K562 (cell line): Measurements from ENCODE around the gene MUC22. TPM values are rescaled to one million over a fixed set of nuclear protein-coding genes. Genes with fewer than 3 reads are reported as not detected.

Source experiments
- ATAC-seq: fragments of 200-7000 bp; cut with Tn5 transposase; 3 replicates; pipeline ENCODE4 v1.9.1; 2020; ENCODE audit warnings: moderate library complexity
- BruUV-seq: library from RNA; stranded (reverse); fragments of 400-500 nt; replicated peaks from 2 replicates; lab custom pipeline; 2021; lab: Mats Ljungman, UMichigan
- CTCF ChIA-PET: fragments of 300-600 bp; formaldehyde crosslinking; extraction: SDS; loops from one replicate; lab custom pipeline; 2021; ENCODE audit warnings: low intra/inter-chr PET ratio; lab: Yijun Ruan, JAX
- POLR2A ChIA-PET: fragments of 300-600, 350-650 bp; sonication (Branson Sonifier 250); formaldehyde crosslinking; extraction: SDS; loops from one replicate; lab custom pipeline; 2021; ENCODE audit warnings: antibody characterized with exemption, inconsistent platforms; lab: Yijun Ruan, JAX
- DNase-seq, 4 experiments: peaks; one replicate each; pipeline versions ENCODE4 v3.0.0 to v3.0.0-alpha.2; 2011 to 2018; ENCODE audit warnings: low spot score in 3 of 4, mixed read lengths in 3 of 4; ENCODE audit errors: extremely low read depth in 1 of 4
- FAIRE-seq: peaks from 2 replicates; lab custom pipeline; 2011; peaks lifted over from hg19 to GRCh38; lab: Jason Lieb, UNC
- H2AFZ ChIP-seq: 2 replicates; pipeline ENCODE4 v1.6.0; 2011; ENCODE audit warnings: low read depth, low read length, control low read depth, inconsistent platforms
- H3K27ac ChIP-seq: fragments of 200-600 bp; 3 replicates; pipeline ENCODE4 v1.8.0; 2011; ENCODE audit warnings: low read depth, mild to moderate bottlenecking, control low read depth, inconsistent platforms, low read length, moderate library complexity, mixed read lengths; ENCODE audit errors: extremely low read depth
- H3K27me3 ChIP-seq, 2 experiments: fragments of 300-600 bp in 1 of 2; 2 replicates in 1 of 2; 3 replicates in 1 of 2; pipeline versions ENCODE4 v1.6.0 to v1.8.0; 2011; ENCODE audit warnings: inconsistent platforms in 2 of 2, low read length in 2 of 2, mild to moderate bottlenecking in 1 of 2, mixed read lengths in 1 of 2, moderate library complexity in 1 of 2; ENCODE audit not compliant: control insufficient read depth in 2 of 2, insufficient read depth in 2 of 2
- H3K36me3 ChIP-seq: fragments of 300-600 bp; 3 replicates; pipeline ENCODE4 v1.8.0; 2011; ENCODE audit warnings: mild to moderate bottlenecking, low read length, inconsistent platforms; ENCODE audit not compliant: control insufficient read depth, insufficient read depth
- H3K4me1 ChIP-seq, 2 experiments: fragments of 200-600 bp in 1 of 2; replicated peaks in 1 of 2; 2 replicates in 1 of 2; 3 replicates in 1 of 2; pipeline versions ENCODE4 v1.5.1 to v1.8.0; 2011; ENCODE audit warnings: inconsistent platforms in 2 of 2, low read length in 2 of 2, mild to moderate bottlenecking in 1 of 2, mixed read lengths in 1 of 2, moderate library complexity in 1 of 2; ENCODE audit not compliant: control insufficient read depth in 2 of 2, insufficient read depth in 2 of 2
- H3K4me2 ChIP-seq: 2 replicates; pipeline ENCODE4 v1.6.1; 2011; ENCODE audit warnings: low read length, control low read depth, inconsistent platforms, mixed read lengths; ENCODE audit not compliant: insufficient read depth
- H3K4me3 ChIP-seq: fragments of 200-600 bp; sonication (generic), shearing (Covaris generic); 2 replicates; pipeline ENCODE4 v1.5.1; 2016; ENCODE audit warnings: control low read depth, inconsistent platforms
- H3K79me2 ChIP-seq: fragments of 200-600 bp; 3 replicates; pipeline ENCODE4 v1.8.0; 2011; ENCODE audit warnings: low read length, inconsistent platforms; ENCODE audit not compliant: control insufficient read depth, insufficient read depth
- H3K9ac ChIP-seq, 2 experiments: 2 replicates each; pipeline versions ENCODE4 v1.6.0 to v1.6.1; 2011; ENCODE audit warnings: low read depth in 2 of 2, low read length in 2 of 2, control low read depth in 1 of 2, inconsistent platforms in 1 of 2, mild to moderate bottlenecking in 1 of 2, mixed read lengths in 1 of 2; ENCODE audit not compliant: insufficient read depth in 1 of 2
- H3K9me1 ChIP-seq: one replicate; pipeline ENCODE4 v1.6.0; 2011; ENCODE audit warnings: inconsistent platforms, mild to moderate bottlenecking, low read length, moderate library complexity; ENCODE audit not compliant: control insufficient read depth, insufficient read depth
- H3K9me3 ChIP-seq: replicated peaks from 2 replicates; pipeline ENCODE4 v1.5.1; 2011; ENCODE audit warnings: low read depth, low read length, inconsistent platforms; ENCODE audit not compliant: control insufficient read depth, insufficient read depth
- H4K20me1 ChIP-seq: replicated peaks from 2 replicates; pipeline ENCODE4 v1.6.1; 2011; ENCODE audit warnings: low read length, inconsistent platforms, mixed read lengths; ENCODE audit not compliant: control insufficient read depth, insufficient read depth
- U2AF2 ChIP-seq: fragments of 200-400 bp; formaldehyde crosslinking; optimal IDR thresholded peaks from 2 replicates; pipeline ENCODE3; 2017; ENCODE audit warnings: low read depth, mild to moderate bottlenecking, low read length
- WGBS: fragments of 100-300 bp; shearing (Covaris generic); methylation state at CpG from one replicate; pipeline ENCODE4 v1.1.6; 2016; ENCODE audit warnings: low coverage, mixed read lengths; ENCODE audit not compliant: insufficient coverage; ENCODE audit errors: missing lambda C conversion rate; 5-methylcytosine and 5-hydroxymethylcytosine counted together
- in situ Hi-C: fragments of 300-500 bp; cut with MboI; formaldehyde crosslinking; loops from 4 replicates; pipeline ENCODE4 v1.15.0; 2018; ENCODE audit warnings: inconsistent platforms, mixed read lengths
- intact Hi-C: fragments of 100-400 bp; cut with micrococcal nuclease; formaldehyde crosslinking; loops from 2 replicates; pipeline ENCODE4 v1.14.2; 2022
- polyA plus RNA-seq, 8 experiments: library from polyadenylated mRNA; depleted of rRNA in 4 of 8; stranded (reverse) in 5 of 8; unstranded in 3 of 8; fragments of >200 nt; fragmentation: Nextera tagmentation in 2 of 8; fragmentation: Illumina TruSeq in 1 of 8; extraction: Ambion mirVana in 2 of 8; extraction: Trizol in 1 of 8; gene quantifications; 2 replicates each; pipeline versions ENCODE4 v1.2.1 to v1.2.3, GENCODE V29; 2011 to 2014; ENCODE audit warnings: inconsistent platforms in 1 of 8, missing spikeins in 1 of 8
- total RNA-seq, 7 experiments: library from RNA; depleted of rRNA in 6 of 7; stranded (reverse); fragments of >200 nt in 6 of 7; fragmentation: Illumina TruSeq in 2 of 7; extraction: Trizol in 2 of 7; gene quantifications; 2 replicates each; pipeline versions ENCODE4 v1.2.1 to v1.2.3, GENCODE V29; 2011 to 2021; ENCODE audit warnings: low replicate concordance in 1 of 7
- TF ChIP-seq, protein P1 (sequence below), 2 experiments: fragments of 450-650 bp; IDR thresholded peaks; 2 replicates each; pipeline ENCODE4 v1.6.1; 2018; ENCODE audit warnings: mild to moderate bottlenecking in 2 of 2, low read depth in 1 of 2; ENCODE audit not compliant: partially characterized antibody in 2 of 2
- TF ChIP-seq, protein P2 (sequence below): fragments of 250-450 bp; sonication (Bioruptor Pico); IDR thresholded peaks from 2 replicates; pipeline ENCODE4 v1.4.0; 2020; ENCODE audit warnings: borderline replicate concordance
- TF ChIP-seq, protein P3 (sequence below): IDR thresholded peaks from 2 replicates; pipeline ENCODE4 v1.6.1; 2016; ENCODE audit warnings: missing genetic modification characterization, missing compliant biosample characterization

MUC22 gene
- total and polyA plus RNA-seq, 9 of the 15 experiments (the other 6 are each of a cell fraction or from before 2014, with no cell fraction given), result 0.01 to 0.03 TPM; not detected in 7

- TF ChIP-seq, protein P1, sequence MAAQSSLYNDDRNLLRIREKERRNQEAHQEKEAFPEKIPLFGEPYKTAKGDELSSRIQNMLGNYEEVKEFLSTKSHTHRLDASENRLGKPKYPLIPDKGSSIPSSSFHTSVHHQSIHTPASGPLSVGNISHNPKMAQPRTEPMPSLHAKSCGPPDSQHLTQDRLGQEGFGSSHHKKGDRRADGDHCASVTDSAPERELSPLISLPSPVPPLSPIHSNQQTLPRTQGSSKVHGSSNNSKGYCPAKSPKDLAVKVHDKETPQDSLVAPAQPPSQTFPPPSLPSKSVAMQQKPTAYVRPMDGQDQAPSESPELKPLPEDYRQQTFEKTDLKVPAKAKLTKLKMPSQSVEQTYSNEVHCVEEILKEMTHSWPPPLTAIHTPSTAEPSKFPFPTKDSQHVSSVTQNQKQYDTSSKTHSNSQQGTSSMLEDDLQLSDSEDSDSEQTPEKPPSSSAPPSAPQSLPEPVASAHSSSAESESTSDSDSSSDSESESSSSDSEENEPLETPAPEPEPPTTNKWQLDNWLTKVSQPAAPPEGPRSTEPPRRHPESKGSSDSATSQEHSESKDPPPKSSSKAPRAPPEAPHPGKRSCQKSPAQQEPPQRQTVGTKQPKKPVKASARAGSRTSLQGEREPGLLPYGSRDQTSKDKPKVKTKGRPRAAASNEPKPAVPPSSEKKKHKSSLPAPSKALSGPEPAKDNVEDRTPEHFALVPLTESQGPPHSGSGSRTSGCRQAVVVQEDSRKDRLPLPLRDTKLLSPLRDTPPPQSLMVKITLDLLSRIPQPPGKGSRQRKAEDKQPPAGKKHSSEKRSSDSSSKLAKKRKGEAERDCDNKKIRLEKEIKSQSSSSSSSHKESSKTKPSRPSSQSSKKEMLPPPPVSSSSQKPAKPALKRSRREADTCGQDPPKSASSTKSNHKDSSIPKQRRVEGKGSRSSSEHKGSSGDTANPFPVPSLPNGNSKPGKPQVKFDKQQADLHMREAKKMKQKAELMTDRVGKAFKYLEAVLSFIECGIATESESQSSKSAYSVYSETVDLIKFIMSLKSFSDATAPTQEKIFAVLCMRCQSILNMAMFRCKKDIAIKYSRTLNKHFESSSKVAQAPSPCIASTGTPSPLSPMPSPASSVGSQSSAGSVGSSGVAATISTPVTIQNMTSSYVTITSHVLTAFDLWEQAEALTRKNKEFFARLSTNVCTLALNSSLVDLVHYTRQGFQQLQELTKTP (IDR thresholded peaks at IDR 0.05; ENCODE audit: low read depth in 1 of 2, partially characterized antibody in 2 of 2), result no peak
Measured at GRCh38 chr6:31031095-31031494, 20.8 kb downstream of the MUC22 start (continued).

DNA sequence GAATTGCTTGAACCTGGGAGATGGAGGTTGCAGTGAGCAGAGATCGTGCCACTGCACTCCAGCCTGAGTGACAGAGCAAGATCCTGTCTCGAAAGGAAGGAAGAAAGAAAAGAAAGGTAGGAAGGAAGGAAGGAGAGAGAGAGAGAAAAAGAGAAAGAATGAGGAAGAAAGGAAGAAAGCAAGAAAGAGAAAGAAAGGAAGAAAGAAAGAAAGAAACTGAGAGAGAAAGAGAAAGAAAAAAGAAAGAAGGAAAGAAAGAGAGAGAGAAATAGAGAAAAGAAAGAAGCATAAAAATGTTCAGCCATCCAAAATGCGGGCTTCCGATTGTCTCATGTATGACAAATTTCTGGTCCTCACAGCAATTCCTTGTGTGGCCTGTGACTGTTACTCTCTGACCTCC lies 22.8 kb downstream of the MUC22 start:
- Histone ChIP-seq H2AFZ (no peak overlapping the region), H3K4me1 (no peaks in the 10 kb centered on the region), H3K4me3 (no peak overlapping the region), H3K9me1 (no peaks in the 10 kb centered on the region), H4K20me1 (no peaks in the 10 kb centered on the region), H3K9ac (no peak overlapping the region), H3K27ac (no peak overlapping the region), H3K36me3 (no peaks in the 10 kb centered on the region), H3K9me3 (no peaks in the 10 kb centered on the region), H3K27me3 (peaks cover 44 to 60% of the 10 kb centered on the region in 2 experiments), H3K4me2 (no peak overlapping the region), H3K79me2 (no peaks in the 10 kb centered on the region)
- no peak for FAIRE-seq
- DNase-seq, result no peak
- in situ Hi-C loops (no loop called here), intact Hi-C loops (no loop called here)
- 4% methylated on average over 4 of the region's 4 CpGs for WGBS
- TF ChIP-seq, protein P2, sequence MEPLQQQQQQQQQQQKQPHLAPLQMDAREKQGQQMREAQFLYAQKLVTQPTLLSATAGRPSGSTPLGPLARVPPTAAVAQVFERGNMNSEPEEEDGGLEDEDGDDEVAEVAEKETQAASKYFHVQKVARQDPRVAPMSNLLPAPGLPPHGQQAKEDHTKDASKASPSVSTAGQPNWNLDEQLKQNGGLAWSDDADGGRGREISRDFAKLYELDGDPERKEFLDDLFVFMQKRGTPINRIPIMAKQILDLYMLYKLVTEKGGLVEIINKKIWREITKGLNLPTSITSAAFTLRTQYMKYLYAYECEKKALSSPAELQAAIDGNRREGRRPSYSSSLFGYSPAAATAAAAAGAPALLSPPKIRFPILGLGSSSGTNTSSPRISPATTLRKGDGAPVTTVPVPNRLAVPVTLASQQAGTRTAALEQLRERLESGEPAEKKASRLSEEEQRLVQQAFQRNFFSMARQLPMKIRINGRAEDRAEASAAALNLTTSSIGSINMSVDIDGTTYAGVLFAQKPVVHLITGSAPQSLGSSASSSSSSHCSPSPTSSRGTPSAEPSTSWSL (CRISPR knock-in tag), result no peak
- TF ChIP-seq, protein P3, sequence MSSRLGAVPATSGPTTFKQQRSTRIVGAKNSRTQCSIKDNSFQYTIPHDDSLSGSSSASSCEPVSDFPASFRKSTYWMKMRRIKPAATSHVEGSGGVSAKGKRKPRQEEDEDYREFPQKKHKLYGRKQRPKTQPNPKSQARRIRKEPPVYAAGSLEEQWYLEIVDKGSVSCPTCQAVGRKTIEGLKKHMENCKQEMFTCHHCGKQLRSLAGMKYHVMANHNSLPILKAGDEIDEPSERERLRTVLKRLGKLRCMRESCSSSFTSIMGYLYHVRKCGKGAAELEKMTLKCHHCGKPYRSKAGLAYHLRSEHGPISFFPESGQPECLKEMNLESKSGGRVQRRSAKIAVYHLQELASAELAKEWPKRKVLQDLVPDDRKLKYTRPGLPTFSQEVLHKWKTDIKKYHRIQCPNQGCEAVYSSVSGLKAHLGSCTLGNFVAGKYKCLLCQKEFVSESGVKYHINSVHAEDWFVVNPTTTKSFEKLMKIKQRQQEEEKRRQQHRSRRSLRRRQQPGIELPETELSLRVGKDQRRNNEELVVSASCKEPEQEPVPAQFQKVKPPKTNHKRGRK (tag), result peak; percentile 94
- TF ChIP-seq U2AF2, result peak; percentile 45
- BruUV-seq, result no TSS peak
- ATAC-seq, result no peak
- CTCF ChIA-PET, result no interaction called here
- POLR2A ChIA-PET, result no interaction called here
